GM23338 (cell line): ENCODE results near the gene SORT1.

Source experiments
- CREB1 ChIP-seq: fragments of 250-450 bp; sonication (Bioruptor Pico); IDR thresholded peaks from 2 replicates; pipeline ENCODE4 v1.5.0; 2020; ENCODE audit warnings: low read depth, mild to moderate bottlenecking, moderate library complexity
- EZH2 ChIP-seq: fragments of 200-600 bp; sonication (generic); IDR thresholded peaks from one replicate; pipeline ENCODE4 v1.8.0; 2017; ENCODE audit warnings: antibody characterized with exemption, mild to moderate bottlenecking, low read depth; ENCODE audit not compliant: unreplicated experiment
- EZH2phosphoT487 ChIP-seq: fragments of 200-600 bp; sonication (generic); IDR thresholded peaks from one replicate; pipeline ENCODE4 v1.8.1; 2018; ENCODE audit warnings: antibody characterized with exemption; ENCODE audit not compliant: unreplicated experiment
- JUNB ChIP-seq: IDR thresholded peaks from one replicate; pipeline ENCODE4 v1.6.1; 2016; ENCODE audit warnings: antibody characterized with exemption; ENCODE audit not compliant: unreplicated experiment
- NANOG ChIP-seq: IDR thresholded peaks from 2 replicates; pipeline ENCODE4 v1.6.1; 2016; ENCODE audit warnings: antibody characterized with exemption, borderline replicate concordance
- POLR2AphosphoS5 ChIP-seq: IDR thresholded peaks from 2 replicates; pipeline ENCODE4 v1.6.1; 2016; ENCODE audit warnings: antibody characterized with exemption, low read depth
- STAT1 ChIP-seq: IDR thresholded peaks from one replicate; pipeline ENCODE4 v1.6.1; 2016; ENCODE audit warnings: antibody characterized with exemption; ENCODE audit not compliant: unreplicated experiment
- TF ChIP-seq, protein P1 (sequence below), 2 experiments: fragments of 200-600 bp in 1 of 2; sonication (generic) in 1 of 2; conservative IDR thresholded peaks; 2 replicates each; pipeline versions ENCODE4 v1.5.1 to v1.6.1; 2016 to 2017; ENCODE audit warnings: antibody characterized with exemption in 2 of 2, low read depth in 2 of 2, mild to moderate bottlenecking in 2 of 2, moderate library complexity in 1 of 2
- TF ChIP-seq, protein P2 (sequence below): IDR thresholded peaks from one replicate; pipeline ENCODE4 v1.6.1; 2018; ENCODE audit warnings: antibody characterized with exemption; ENCODE audit not compliant: unreplicated experiment
- TF ChIP-seq, protein P3 (sequence below): IDR thresholded peaks from 2 replicates; pipeline ENCODE4 v1.6.1; 2016; ENCODE audit warnings: antibody characterized with exemption

GRCh38 chr1:109396871-109397580 lies 692 bp downstream of the SORT1 start:
- TF ChIP-seq, protein P1, sequence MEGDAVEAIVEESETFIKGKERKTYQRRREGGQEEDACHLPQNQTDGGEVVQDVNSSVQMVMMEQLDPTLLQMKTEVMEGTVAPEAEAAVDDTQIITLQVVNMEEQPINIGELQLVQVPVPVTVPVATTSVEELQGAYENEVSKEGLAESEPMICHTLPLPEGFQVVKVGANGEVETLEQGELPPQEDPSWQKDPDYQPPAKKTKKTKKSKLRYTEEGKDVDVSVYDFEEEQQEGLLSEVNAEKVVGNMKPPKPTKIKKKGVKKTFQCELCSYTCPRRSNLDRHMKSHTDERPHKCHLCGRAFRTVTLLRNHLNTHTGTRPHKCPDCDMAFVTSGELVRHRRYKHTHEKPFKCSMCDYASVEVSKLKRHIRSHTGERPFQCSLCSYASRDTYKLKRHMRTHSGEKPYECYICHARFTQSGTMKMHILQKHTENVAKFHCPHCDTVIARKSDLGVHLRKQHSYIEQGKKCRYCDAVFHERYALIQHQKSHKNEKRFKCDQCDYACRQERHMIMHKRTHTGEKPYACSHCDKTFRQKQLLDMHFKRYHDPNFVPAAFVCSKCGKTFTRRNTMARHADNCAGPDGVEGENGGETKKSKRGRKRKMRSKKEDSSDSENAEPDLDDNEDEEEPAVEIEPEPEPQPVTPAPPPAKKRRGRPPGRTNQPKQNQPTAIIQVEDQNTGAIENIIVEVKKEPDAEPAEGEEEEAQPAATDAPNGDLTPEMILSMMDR (conservative IDR thresholded peaks at IDR 0.05; ENCODE audit: low read depth in 2 of 2): no peak
- no peak for TF ChIP-seq JUNB
- no peak for TF ChIP-seq EZH2phosphoT487
- TF ChIP-seq EZH2: no peak
- TF ChIP-seq, protein P2, sequence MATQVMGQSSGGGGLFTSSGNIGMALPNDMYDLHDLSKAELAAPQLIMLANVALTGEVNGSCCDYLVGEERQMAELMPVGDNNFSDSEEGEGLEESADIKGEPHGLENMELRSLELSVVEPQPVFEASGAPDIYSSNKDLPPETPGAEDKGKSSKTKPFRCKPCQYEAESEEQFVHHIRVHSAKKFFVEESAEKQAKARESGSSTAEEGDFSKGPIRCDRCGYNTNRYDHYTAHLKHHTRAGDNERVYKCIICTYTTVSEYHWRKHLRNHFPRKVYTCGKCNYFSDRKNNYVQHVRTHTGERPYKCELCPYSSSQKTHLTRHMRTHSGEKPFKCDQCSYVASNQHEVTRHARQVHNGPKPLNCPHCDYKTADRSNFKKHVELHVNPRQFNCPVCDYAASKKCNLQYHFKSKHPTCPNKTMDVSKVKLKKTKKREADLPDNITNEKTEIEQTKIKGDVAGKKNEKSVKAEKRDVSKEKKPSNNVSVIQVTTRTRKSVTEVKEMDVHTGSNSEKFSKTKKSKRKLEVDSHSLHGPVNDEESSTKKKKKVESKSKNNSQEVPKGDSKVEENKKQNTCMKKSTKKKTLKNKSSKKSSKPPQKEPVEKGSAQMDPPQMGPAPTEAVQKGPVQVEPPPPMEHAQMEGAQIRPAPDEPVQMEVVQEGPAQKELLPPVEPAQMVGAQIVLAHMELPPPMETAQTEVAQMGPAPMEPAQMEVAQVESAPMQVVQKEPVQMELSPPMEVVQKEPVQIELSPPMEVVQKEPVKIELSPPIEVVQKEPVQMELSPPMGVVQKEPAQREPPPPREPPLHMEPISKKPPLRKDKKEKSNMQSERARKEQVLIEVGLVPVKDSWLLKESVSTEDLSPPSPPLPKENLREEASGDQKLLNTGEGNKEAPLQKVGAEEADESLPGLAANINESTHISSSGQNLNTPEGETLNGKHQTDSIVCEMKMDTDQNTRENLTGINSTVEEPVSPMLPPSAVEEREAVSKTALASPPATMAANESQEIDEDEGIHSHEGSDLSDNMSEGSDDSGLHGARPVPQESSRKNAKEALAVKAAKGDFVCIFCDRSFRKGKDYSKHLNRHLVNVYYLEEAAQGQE: no peak
- no peak for TF ChIP-seq STAT1
- TF ChIP-seq POLR2AphosphoS5: no peak
- TF ChIP-seq CREB1 (CRISPR knock-in tag): no peak
- no peak for TF ChIP-seq NANOG
- TF ChIP-seq, protein P3, sequence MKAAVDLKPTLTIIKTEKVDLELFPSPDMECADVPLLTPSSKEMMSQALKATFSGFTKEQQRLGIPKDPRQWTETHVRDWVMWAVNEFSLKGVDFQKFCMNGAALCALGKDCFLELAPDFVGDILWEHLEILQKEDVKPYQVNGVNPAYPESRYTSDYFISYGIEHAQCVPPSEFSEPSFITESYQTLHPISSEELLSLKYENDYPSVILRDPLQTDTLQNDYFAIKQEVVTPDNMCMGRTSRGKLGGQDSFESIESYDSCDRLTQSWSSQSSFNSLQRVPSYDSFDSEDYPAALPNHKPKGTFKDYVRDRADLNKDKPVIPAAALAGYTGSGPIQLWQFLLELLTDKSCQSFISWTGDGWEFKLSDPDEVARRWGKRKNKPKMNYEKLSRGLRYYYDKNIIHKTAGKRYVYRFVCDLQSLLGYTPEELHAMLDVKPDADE: no peak
